GM18517 (cell line): Measurements from ENCODE around the gene ZBTB20.

Experiments used
- ATAC-seq: cut with Tn5 transposase; IDR thresholded peaks from one replicate; pipeline ENCODE4 v1.9.1; 2021; ENCODE audit warnings: mild to moderate bottlenecking, moderate library complexity; ENCODE audit not compliant: unreplicated experiment

The ZBTB20 gene

DNA sequence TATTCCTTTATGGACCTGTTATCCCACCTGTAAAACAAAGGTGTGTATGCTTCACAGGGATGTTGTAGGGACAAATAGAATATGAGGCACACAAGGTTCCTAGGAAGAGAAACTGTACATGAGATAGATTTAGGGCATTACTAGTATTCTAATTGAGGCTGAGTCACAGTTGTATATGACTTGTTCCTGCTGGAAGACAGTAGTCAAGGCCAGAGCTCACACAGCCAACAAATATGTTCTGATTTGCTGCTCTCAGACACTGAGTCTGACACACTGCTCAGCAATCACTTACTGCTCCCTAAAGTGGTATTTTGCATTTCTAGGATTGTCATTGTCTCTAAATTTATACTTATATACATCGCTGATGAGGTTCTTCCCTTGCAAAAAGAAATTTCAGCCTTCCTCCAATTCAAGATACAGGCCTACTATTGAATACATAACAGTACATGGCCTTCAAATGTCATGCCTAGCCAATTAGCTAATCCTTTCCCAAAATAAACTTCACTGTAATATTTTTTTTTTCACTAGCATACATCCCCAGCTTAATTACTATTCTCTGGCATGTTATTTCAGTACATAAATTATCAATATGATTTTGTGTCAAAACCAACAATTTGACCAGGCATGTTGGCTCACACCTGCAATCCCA, 783.4 kb downstream of the ZBTB20 start:
- no peak for ATAC-seq

GRCh38 chr3:114362815-114363214, 784.3 kb downstream of the ZBTB20 start:
- ATAC-seq, result peak; percentile 53

- no peak for ATAC-seq
These were observed 785.7 kb downstream of the ZBTB20 start for GRCh38 chr3:114361391-114361790.

- no peak for ATAC-seq
These were observed 790.6 kb downstream of the ZBTB20 start for GRCh38 chr3:114356525-114356924.

DNA sequence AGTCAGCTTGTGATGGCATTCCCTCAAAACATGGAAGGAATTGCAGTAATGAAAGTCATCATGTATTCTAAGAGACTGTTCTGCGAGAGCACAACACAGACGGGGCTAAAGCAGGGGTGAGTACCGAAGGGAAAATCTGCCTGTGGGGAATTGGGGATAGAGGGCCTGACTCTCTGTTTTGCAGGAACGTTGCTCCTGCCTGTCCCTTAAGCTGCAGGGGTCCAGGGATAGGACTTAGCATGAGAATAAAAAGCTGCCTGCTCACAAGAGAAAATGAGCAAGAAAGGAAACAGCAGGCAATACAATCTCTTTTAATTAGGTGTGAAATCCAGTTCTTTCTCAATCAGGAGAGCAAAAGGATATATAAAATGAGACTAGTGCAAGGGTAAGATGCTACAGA, 791.0 kb downstream of the ZBTB20 start:
- ATAC-seq, result no peak

GRCh38 chr3:114355653-114356052, 791.4 kb downstream of the ZBTB20 start:
- no peak for ATAC-seq

GRCh38 chr3:114351822-114352145, 795.3 kb downstream of the ZBTB20 start:
- ATAC-seq, result no peak

- no peak for ATAC-seq
These were observed 795.8 kb downstream of the ZBTB20 start for GRCh38 chr3:114351123-114351821.

- ATAC-seq, result no peak
These were observed 796.4 kb downstream of the ZBTB20 start for GRCh38 chr3:114350690-114351089.

DNA sequence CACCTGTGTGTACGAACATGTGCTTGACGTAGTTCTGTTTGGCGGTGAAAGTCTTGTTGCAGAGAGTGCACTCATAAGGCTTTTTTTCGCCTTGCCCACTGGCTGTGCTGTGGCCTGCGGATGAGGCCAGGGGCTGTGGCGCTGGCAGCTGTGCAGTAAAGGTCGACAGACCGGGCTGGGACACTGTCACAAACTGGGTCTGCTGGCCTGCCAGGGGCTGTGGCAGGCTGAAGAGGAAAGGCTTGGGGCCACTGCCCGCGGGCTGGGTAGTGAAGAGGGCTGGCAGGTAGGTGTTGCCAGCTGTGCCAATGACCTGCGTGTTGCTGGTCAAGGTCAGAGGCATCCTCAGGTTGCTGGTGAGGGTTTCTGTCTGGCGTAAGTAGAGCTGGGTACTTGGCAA, 796.8 kb downstream of the ZBTB20 start:
- no peak for ATAC-seq

DNA sequence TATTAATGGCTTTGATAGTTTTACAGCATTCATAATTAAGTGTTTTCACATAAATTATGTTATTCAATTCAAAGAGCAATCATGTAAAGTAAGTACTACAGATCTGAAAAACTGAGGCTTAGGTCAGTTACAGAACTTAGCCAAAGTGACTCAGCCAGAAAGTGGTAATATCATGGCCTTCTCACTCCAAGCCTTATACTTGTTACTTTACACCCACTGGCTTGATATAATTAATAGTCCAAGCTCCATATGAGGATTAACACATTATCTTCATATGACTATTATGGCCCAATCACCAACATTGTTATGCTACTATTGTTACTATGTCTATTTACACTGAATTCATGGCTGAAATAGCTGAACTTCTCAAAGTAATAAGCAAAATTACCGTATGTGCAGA, 802.6 kb downstream of the ZBTB20 start:
- ATAC-seq, result no peak

GRCh38 chr3:114338651-114339357, 808.3 kb downstream of the ZBTB20 start:
- ATAC-seq, result no peak

- ATAC-seq, result no peak
These were observed 810.2 kb downstream of the ZBTB20 start for GRCh38 chr3:114336857-114337256.

- no peak for ATAC-seq
These were observed 810.9 kb downstream of the ZBTB20 start for GRCh38 chr3:114336122-114336697.

DNA sequence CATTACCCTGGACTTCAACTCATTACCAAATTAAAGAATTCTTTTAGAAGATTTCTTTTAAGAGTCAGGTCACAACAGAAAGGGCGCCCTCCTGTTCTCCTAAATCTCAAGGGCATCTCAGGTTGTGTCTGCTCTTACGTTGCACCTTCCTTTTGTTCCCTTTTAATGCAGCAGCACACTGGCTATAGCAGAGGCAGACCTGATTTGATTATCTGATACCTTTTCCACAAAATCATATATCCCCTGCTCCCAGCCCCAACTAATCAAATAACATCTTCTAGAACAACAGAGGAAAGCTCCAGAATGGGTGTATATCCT, 813.2 kb downstream of the ZBTB20 start:
- no peak for ATAC-seq

DNA sequence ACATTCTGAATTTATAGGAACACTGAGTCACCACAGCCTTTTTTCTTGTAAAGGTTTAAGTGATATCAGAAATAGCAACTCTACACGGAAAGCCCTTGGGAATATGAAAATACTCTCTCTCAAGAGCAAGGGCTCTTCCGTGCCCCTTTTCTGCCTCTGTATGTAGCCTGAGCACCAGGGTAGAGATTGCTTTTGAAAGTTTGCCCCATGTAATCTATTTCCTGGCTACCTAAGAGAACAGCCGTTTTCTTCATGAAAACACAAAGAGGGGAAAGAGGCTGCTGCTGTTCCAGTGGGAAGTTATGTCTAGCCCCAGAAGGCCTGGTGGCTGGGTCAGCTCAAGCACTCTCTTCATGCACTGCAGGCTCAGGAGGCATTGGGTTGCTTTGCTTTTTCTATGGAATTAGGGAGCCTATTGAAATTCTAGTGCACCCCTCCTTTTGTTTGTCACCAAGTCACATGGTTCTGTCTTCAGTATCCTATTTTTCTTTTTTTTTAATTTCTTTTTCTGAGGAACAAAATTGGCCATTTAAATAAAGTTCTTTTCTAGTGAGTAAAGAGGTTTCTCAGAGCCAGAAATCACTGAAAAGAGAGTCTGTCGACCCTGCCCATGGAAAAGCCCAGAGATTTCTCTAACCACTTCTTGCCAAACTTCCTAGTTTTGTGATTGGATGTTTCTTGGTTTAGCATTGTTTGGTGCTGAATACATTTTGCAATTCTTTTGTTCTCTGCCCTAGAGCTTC, 813.7 kb downstream of the ZBTB20 start:
- no peak for ATAC-seq

- ATAC-seq, result no peak
These were observed 814.5 kb downstream of the ZBTB20 start for GRCh38 chr3:114332342-114333179.

- ATAC-seq, result no peak
These were observed 815.4 kb downstream of the ZBTB20 start for GRCh38 chr3:114331710-114332109.

DNA sequence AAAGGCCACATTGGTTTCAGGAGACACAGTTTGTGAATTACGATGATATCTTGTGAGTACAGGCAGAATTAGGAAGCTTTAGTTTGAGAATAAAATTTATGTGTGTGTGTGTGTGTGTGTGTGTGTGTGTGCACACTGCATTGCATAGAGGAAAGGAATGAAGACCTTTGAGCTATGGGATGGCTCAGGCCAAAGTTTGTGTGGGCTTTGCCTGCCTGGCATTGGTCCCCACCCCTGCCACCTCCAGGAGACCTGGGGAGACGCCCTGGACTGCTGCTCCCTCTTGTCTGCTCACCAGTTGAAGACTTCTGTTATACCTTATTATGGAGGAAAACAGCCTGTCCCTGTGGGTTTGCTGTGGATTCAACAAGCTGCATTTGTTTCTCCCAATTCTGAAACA, 816.1 kb downstream of the ZBTB20 start:
- no peak for ATAC-seq

GRCh38 chr3:114329823-114330222, 817.3 kb downstream of the ZBTB20 start:
- no peak for ATAC-seq
